K562 (cell line): ENCODE data around the gene FXYD3. TPM values are rescaled to one million over a fixed set of nuclear protein-coding genes. Genes with fewer than 3 reads are reported as not detected.

ENCODE experiments used
- ATAC-seq: fragments of 200-7000 bp; cut with Tn5 transposase; 3 replicates; pipeline ENCODE4 v1.9.1; 2020; ENCODE audit warnings: moderate library complexity
- BruUV-seq: library from RNA; stranded (reverse); fragments of 400-500 nt; replicated peaks from 2 replicates; lab custom pipeline; 2021; lab: Mats Ljungman, UMichigan
- CTCF ChIA-PET: fragments of 300-600 bp; formaldehyde crosslinking; extraction: SDS; loops from one replicate; lab custom pipeline; 2021; ENCODE audit warnings: low intra/inter-chr PET ratio; lab: Yijun Ruan, JAX
- POLR2A ChIA-PET: fragments of 300-600, 350-650 bp; sonication (Branson Sonifier 250); formaldehyde crosslinking; extraction: SDS; loops from one replicate; lab custom pipeline; 2021; ENCODE audit warnings: antibody characterized with exemption, inconsistent platforms; lab: Yijun Ruan, JAX
- DNase-seq, 4 experiments: peaks; one replicate each; pipeline versions ENCODE4 v3.0.0 to v3.0.0-alpha.2; 2011 to 2018; ENCODE audit warnings: low spot score in 3 of 4, mixed read lengths in 3 of 4; ENCODE audit errors: extremely low read depth in 1 of 4
- FAIRE-seq: peaks from 2 replicates; lab custom pipeline; 2011; peaks lifted over from hg19 to GRCh38; lab: Jason Lieb, UNC
- H2AFZ ChIP-seq: 2 replicates; pipeline ENCODE4 v1.6.0; 2011; ENCODE audit warnings: low read depth, low read length, control low read depth, inconsistent platforms
- H3K27ac ChIP-seq: fragments of 200-600 bp; 3 replicates; pipeline ENCODE4 v1.8.0; 2011; ENCODE audit warnings: low read depth, mild to moderate bottlenecking, control low read depth, inconsistent platforms, low read length, moderate library complexity, mixed read lengths; ENCODE audit errors: extremely low read depth
- H3K27me3 ChIP-seq, 2 experiments: fragments of 300-600 bp in 1 of 2; 2 replicates in 1 of 2; 3 replicates in 1 of 2; pipeline versions ENCODE4 v1.6.0 to v1.8.0; 2011; ENCODE audit warnings: inconsistent platforms in 2 of 2, low read length in 2 of 2, mild to moderate bottlenecking in 1 of 2, mixed read lengths in 1 of 2, moderate library complexity in 1 of 2; ENCODE audit not compliant: control insufficient read depth in 2 of 2, insufficient read depth in 2 of 2
- H3K36me3 ChIP-seq: fragments of 300-600 bp; 3 replicates; pipeline ENCODE4 v1.8.0; 2011; ENCODE audit warnings: mild to moderate bottlenecking, low read length, inconsistent platforms; ENCODE audit not compliant: control insufficient read depth, insufficient read depth
- H3K4me1 ChIP-seq, 2 experiments: fragments of 200-600 bp in 1 of 2; replicated peaks in 1 of 2; 2 replicates in 1 of 2; 3 replicates in 1 of 2; pipeline versions ENCODE4 v1.5.1 to v1.8.0; 2011; ENCODE audit warnings: inconsistent platforms in 2 of 2, low read length in 2 of 2, mild to moderate bottlenecking in 1 of 2, mixed read lengths in 1 of 2, moderate library complexity in 1 of 2; ENCODE audit not compliant: control insufficient read depth in 2 of 2, insufficient read depth in 2 of 2
- H3K4me2 ChIP-seq: 2 replicates; pipeline ENCODE4 v1.6.1; 2011; ENCODE audit warnings: low read length, control low read depth, inconsistent platforms, mixed read lengths; ENCODE audit not compliant: insufficient read depth
- H3K4me3 ChIP-seq: fragments of 200-600 bp; sonication (generic), shearing (Covaris generic); 2 replicates; pipeline ENCODE4 v1.5.1; 2016; ENCODE audit warnings: control low read depth, inconsistent platforms
- H3K79me2 ChIP-seq: fragments of 200-600 bp; 3 replicates; pipeline ENCODE4 v1.8.0; 2011; ENCODE audit warnings: low read length, inconsistent platforms; ENCODE audit not compliant: control insufficient read depth, insufficient read depth
- H3K9ac ChIP-seq, 2 experiments: 2 replicates each; pipeline versions ENCODE4 v1.6.0 to v1.6.1; 2011; ENCODE audit warnings: low read depth in 2 of 2, low read length in 2 of 2, control low read depth in 1 of 2, inconsistent platforms in 1 of 2, mild to moderate bottlenecking in 1 of 2, mixed read lengths in 1 of 2; ENCODE audit not compliant: insufficient read depth in 1 of 2
- H3K9me1 ChIP-seq: one replicate; pipeline ENCODE4 v1.6.0; 2011; ENCODE audit warnings: inconsistent platforms, mild to moderate bottlenecking, low read length, moderate library complexity; ENCODE audit not compliant: control insufficient read depth, insufficient read depth
- H3K9me3 ChIP-seq: replicated peaks from 2 replicates; pipeline ENCODE4 v1.5.1; 2011; ENCODE audit warnings: low read depth, low read length, inconsistent platforms; ENCODE audit not compliant: control insufficient read depth, insufficient read depth
- H4K20me1 ChIP-seq: replicated peaks from 2 replicates; pipeline ENCODE4 v1.6.1; 2011; ENCODE audit warnings: low read length, inconsistent platforms, mixed read lengths; ENCODE audit not compliant: control insufficient read depth, insufficient read depth
- CEBPB ChIP-seq: fragments of 450-650 bp; IDR thresholded peaks from 2 replicates; pipeline ENCODE4 v1.6.1; 2016; ENCODE audit warnings: missing genetic modification characterization, missing compliant biosample characterization
- HDAC1 ChIP-seq, 2 experiments: fragments of 450-650 bp; IDR thresholded peaks; 2 replicates each; pipeline ENCODE4 v1.6.1; 2016 to 2017; ENCODE audit warnings: inconsistent platforms in 1 of 2, mild to moderate bottlenecking in 1 of 2, moderate library complexity in 1 of 2
- WGBS: fragments of 100-300 bp; shearing (Covaris generic); methylation state at CpG from one replicate; pipeline ENCODE4 v1.1.6; 2016; ENCODE audit warnings: low coverage, mixed read lengths; ENCODE audit not compliant: insufficient coverage; ENCODE audit errors: missing lambda C conversion rate; 5-methylcytosine and 5-hydroxymethylcytosine counted together
- in situ Hi-C: fragments of 300-500 bp; cut with MboI; formaldehyde crosslinking; loops from 4 replicates; pipeline ENCODE4 v1.15.0; 2018; ENCODE audit warnings: inconsistent platforms, mixed read lengths
- intact Hi-C: fragments of 100-400 bp; cut with micrococcal nuclease; formaldehyde crosslinking; loops from 2 replicates; pipeline ENCODE4 v1.14.2; 2022
- polyA plus RNA-seq, 8 experiments: library from polyadenylated mRNA; depleted of rRNA in 4 of 8; stranded (reverse) in 5 of 8; unstranded in 3 of 8; fragments of >200 nt; fragmentation: Nextera tagmentation in 2 of 8; fragmentation: Illumina TruSeq in 1 of 8; extraction: Ambion mirVana in 2 of 8; extraction: Trizol in 1 of 8; gene quantifications; 2 replicates each; pipeline versions ENCODE4 v1.2.1 to v1.2.3, GENCODE V29; 2011 to 2014; ENCODE audit warnings: inconsistent platforms in 1 of 8, missing spikeins in 1 of 8
- total RNA-seq, 7 experiments: library from RNA; depleted of rRNA in 6 of 7; stranded (reverse); fragments of >200 nt in 6 of 7; fragmentation: Illumina TruSeq in 2 of 7; extraction: Trizol in 2 of 7; gene quantifications; 2 replicates each; pipeline versions ENCODE4 v1.2.1 to v1.2.3, GENCODE V29; 2011 to 2021; ENCODE audit warnings: low replicate concordance in 1 of 7
- TF ChIP-seq, protein P1 (sequence below): fragments of 450-650 bp; IDR thresholded peaks from one replicate; pipeline ENCODE4 v1.6.1; 2018; ENCODE audit warnings: mild to moderate bottlenecking, moderate library complexity; ENCODE audit not compliant: partially characterized antibody

Gene FXYD3
- total and polyA plus RNA-seq, 9 of the 15 experiments (the other 6 are each of a cell fraction or from before 2014, with no cell fraction given): 0.24 TPM; not detected in 8

DNA sequence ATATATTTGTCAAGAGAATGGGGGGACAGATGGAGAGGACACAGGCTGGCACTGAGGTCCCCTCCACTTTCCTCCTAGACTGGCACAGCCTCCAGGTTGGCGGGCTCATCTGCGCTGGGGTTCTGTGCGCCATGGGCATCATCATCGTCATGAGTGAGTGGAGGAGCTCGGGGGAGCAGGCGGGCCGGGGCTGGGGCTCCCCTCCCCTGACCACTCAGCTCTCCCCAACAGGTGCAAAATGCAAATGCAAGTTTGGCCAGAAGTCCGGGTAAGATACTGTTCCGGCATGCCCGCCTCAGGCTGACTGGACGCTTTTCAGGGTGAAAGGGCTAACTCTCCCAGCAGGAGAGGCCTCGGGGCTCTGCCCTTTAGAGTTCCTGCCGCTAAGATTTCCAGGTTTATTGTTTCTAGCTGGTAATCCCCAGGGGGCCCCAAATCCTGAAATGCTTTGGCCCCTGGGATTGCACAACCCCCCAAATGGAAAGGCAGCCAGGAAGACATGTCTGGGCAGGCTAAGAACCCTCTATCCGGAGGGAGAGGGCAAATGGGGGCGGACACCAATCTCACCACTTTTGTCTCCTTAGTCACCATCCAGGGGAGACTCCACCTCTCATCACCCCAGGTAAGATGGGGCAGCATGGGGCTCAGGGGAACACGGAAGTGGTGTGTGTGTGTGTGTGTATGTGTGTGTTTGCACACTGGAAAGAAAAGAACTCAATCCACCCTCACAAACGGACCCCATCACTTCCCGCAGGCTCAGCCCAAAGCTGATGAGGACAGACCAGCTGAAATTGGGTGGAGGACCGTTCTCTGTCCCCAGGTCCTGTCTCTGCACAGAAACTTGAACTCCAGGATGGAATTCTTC lies 7.3 kb downstream of the FXYD3 start:
- no peak overlapping the region for H3K4me2 ChIP-seq
- no TSS peak for BruUV-seq
- FAIRE-seq: peak; percentile 40

More for the DNA sequence above, 7.3 kb downstream of the FXYD3 start:
- TF ChIP-seq, protein P1, sequence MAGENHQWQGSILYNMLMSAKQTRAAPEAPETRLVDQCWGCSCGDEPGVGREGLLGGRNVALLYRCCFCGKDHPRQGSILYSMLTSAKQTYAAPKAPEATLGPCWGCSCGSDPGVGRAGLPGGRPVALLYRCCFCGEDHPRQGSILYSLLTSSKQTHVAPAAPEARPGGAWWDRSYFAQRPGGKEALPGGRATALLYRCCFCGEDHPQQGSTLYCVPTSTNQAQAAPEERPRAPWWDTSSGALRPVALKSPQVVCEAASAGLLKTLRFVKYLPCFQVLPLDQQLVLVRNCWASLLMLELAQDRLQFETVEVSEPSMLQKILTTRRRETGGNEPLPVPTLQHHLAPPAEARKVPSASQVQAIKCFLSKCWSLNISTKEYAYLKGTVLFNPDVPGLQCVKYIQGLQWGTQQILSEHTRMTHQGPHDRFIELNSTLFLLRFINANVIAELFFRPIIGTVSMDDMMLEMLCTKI: no peak
- TF ChIP-seq CEBPB (tag) (peak; percentile 59; the same call in 1 of the 2 replicates), HDAC1 (IDR thresholded peaks at IDR 0.05) (no peak)
- no peaks in the 10 kb centered on the region for H3K36me3 ChIP-seq
- POLR2A ChIA-PET: interaction anchor here (0.7 to 0.8 kb wide), 2 partner anchors 18 to 113 kb away, joined by 3 read pairs; no protein-coding TSS in a partner anchor
- intact Hi-C loops: no loop called here
- 54% methylated on average over 16 of the region's 19 CpGs for WGBS
- no peak overlapping the region for H3K4me3 ChIP-seq
- CTCF ChIA-PET: no interaction called here
- peaks cover 0 to 4% of the 10 kb centered on the region in 2 experiments; a peak in 1 of 5 replicates for H3K27me3 ChIP-seq
- no peak overlapping the region for H2AFZ ChIP-seq
- H3K9me1 ChIP-seq: no peaks in the 10 kb centered on the region
- H3K4me1 ChIP-seq: peaks cover 8 to 46% of the 10 kb centered on the region in 2 experiments; a peak in 4 of 5 replicates
- no peak for DNase-seq
- no peaks in the 10 kb centered on the region for H3K9me3 ChIP-seq
- no peak for ATAC-seq
- no peak overlapping the region; a peak in 1 of 4 replicates for H3K9ac ChIP-seq
- H3K79me2 ChIP-seq: no peaks in the 10 kb centered on the region
- no peak overlapping the region for H3K27ac ChIP-seq
- in situ Hi-C loops: no loop called here
- no peaks in the 10 kb centered on the region for H4K20me1 ChIP-seq
